CD4-positive, alpha-beta T cell (primary cell): ENCODE data around the gene ATRX. TPM values are rescaled to one million over a fixed set of nuclear protein-coding genes. Genes with fewer than 3 reads are reported as not detected.

Experiments
- ATAC-seq: fragments of 200-7000 bp; cut with Tn5 transposase; one replicate; pipeline ENCODE4 v1.10.0; 2022; ENCODE audit warnings: mild to moderate bottlenecking; ENCODE audit not compliant: poor library complexity
- CTCF ChIA-PET: fragments of 350-600 bp; sonication (Branson Sonifier 250); formaldehyde crosslinking; loops from one replicate; lab custom pipeline; 2021; ENCODE audit warnings: antibody characterized with exemption, inconsistent platforms; lab: Charles Lee
- POLR2A ChIA-PET: fragments of 350-600 bp; sonication (Branson Sonifier 250); formaldehyde crosslinking; loops from one replicate; lab custom pipeline; 2021; ENCODE audit warnings: antibody characterized with exemption, inconsistent platforms; lab: Charles Lee
- DNase-seq, 14 experiments: peaks; one replicate each; pipeline ENCODE4 v3.0.0-alpha.2; 2013 to 2020; ENCODE audit warnings: mixed read lengths in 2 of 14
- H3K27ac ChIP-seq, 2 donors: one replicate each; pipeline versions ENCODE4 v1.5.1 to v1.7.0; 2013; ENCODE audit warnings: low read length in 2 of 2, low read depth in 1 of 2, mild to moderate bottlenecking in 1 of 2
- H3K27me3 ChIP-seq, 2 experiments: 1 replicate in 1 of 2; 2 replicates in 1 of 2; pipeline versions ENCODE4 v1.6.1 to v1.7.0; 2013; ENCODE audit warnings: low read length in 2 of 2, control low read depth in 1 of 2, mild to moderate bottlenecking in 1 of 2, moderate library complexity in 1 of 2; ENCODE audit not compliant: insufficient read depth in 2 of 2, control insufficient read depth in 1 of 2
- H3K36me3 ChIP-seq: one replicate; pipeline ENCODE4 v1.6.1; 2013; ENCODE audit warnings: low read length, control low read depth; ENCODE audit not compliant: insufficient read depth
- H3K4me1 ChIP-seq: one replicate; pipeline ENCODE4 v1.6.1; 2013; ENCODE audit warnings: low read length, control low read depth; ENCODE audit not compliant: insufficient read depth
- H3K4me3 ChIP-seq: one replicate; pipeline ENCODE4 v1.5.1; 2013; ENCODE audit warnings: mild to moderate bottlenecking, low read length, moderate library complexity
- H3K9me3 ChIP-seq, 2 experiments: 1 replicate in 1 of 2; 2 replicates in 1 of 2; pipeline versions ENCODE4 v1.6.1 to v1.7.0; 2013; ENCODE audit warnings: low read length in 2 of 2, mild to moderate bottlenecking in 2 of 2, control low read depth in 1 of 2, moderate library complexity in 1 of 2; ENCODE audit not compliant: control insufficient read depth in 1 of 2, insufficient read depth in 1 of 2
- H3K27ac Mint-ChIP-seq: one replicate; pipeline ENCODE4 v1.8.0; 2020; ENCODE audit warnings: mixed read lengths
- H3K27me3 Mint-ChIP-seq: one replicate; pipeline ENCODE4 v1.8.0; 2021; ENCODE audit warnings: mixed read lengths
- H3K36me3 Mint-ChIP-seq: one replicate; pipeline ENCODE4 v1.8.0; 2021; ENCODE audit warnings: low read depth, mixed read lengths
- H3K4me1 Mint-ChIP-seq: one replicate; pipeline ENCODE4 v1.8.0; 2021; ENCODE audit warnings: low read depth, mixed read lengths
- H3K4me3 Mint-ChIP-seq: one replicate; pipeline ENCODE4 v1.8.0; 2020; ENCODE audit warnings: mild to moderate bottlenecking, mixed read lengths
- H3K9me3 Mint-ChIP-seq: one replicate; pipeline ENCODE4 v1.8.0; 2020; ENCODE audit warnings: mixed read lengths
- CTCF ChIP-seq: fragments of 200-600 bp; IDR thresholded peaks from one replicate; pipeline ENCODE4 v1.8.0; 2022; ENCODE audit warnings: antibody characterized with exemption, mild to moderate bottlenecking
- intact Hi-C, 2 experiments: fragments of 100-400 bp; cut with DNase I in 1 of 2; cut with micrococcal nuclease in 1 of 2; formaldehyde crosslinking; loops; one replicate each; pipeline versions ENCODE4 v1.15.1 to v1.9.0; 2023 to 2025; cut with DNase I, micrococcal nuclease
- total RNA-seq, 174 experiments: library from RNA in 2 of 174; stranded (reverse) in 2 of 174; gene quantifications; one replicate each; pipeline ENCODE4 v1.2.3 and lab custom pipeline; 2021 to 2026

Gene ATRX
- total RNA-seq, 2 experiments from 2014 or later, result 72.7 to 79.5 TPM

DNA sequence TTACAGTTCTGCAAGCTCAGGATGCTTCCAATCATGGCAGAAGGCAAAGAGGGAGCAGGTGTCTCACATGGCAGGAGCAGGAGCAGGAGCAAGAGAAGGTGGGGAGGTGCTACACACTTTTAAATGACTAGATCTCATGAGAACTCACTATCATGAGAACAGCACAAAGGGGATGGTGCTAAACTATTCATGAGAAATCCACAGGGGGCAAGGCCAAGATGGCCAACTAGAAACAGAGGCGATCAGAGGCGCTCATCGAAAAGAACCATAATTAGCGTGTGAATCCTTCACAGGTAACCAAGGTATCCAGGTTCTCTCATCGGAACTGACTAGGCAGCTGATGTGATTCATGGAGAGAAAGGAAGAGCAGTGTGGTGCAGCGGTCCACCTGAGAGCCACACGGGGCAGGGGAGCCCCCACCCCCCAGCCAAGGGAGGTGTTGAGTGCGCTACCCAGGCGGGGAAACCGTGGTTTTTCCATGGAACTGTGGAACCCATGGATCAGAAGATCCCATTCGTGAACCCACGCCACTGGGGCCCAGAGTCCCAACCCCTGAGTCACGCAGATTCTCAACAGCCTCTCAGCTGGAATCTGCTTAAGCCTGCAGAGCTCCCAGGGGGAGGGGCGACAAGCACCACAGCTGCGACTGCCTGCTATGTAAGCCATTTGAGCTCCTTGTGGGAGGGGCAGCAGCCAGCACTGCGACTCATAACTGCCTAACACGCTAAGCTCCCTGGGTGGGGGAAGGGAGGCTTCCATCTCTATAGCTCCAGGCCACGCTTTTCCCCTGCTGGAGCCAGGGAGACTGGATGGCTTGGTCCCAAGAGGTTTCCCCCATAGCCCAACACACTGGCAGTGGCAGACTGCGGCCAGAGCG lies 292.1 kb downstream of the ATRX start:
- H3K4me3 Mint-ChIP-seq, result no peak overlapping the region
- intact Hi-C loops, result no loop called here
- no peaks in the 10 kb centered on the region for H3K27me3 ChIP-seq
- no peak overlapping the region for H3K27ac ChIP-seq
- no peaks in the 10 kb centered on the region for H3K9me3 Mint-ChIP-seq
- ATAC-seq, result no peak
- no peaks in the 10 kb centered on the region for H3K27me3 Mint-ChIP-seq
- no peaks in the 10 kb centered on the region for H3K9me3 ChIP-seq
- ChIA-PET CTCF (no interaction called here), POLR2A (no interaction called here)
- TF ChIP-seq CTCF, result no peak
- no peak overlapping the region for H3K4me3 ChIP-seq
- no peak overlapping the region for H3K27ac Mint-ChIP-seq
- H3K4me1 ChIP-seq, result no peaks in the 10 kb centered on the region
- H3K36me3 Mint-ChIP-seq, result no peaks in the 10 kb centered on the region
- no peak for DNase-seq
- H3K4me1 Mint-ChIP-seq, result no peaks in the 10 kb centered on the region
- no peaks in the 10 kb centered on the region for H3K36me3 ChIP-seq

- Histone ChIP-seq H3K27me3 (no peaks in the 10 kb centered on the region), H3K27ac (no peak overlapping the region), H3K36me3 (no peaks in the 10 kb centered on the region), H3K4me1 (no peaks in the 10 kb centered on the region), H3K4me3 (no peak overlapping the region), H3K9me3 (peaks cover 0 to 5% of the 10 kb centered on the region in 2 experiments)
- intact Hi-C loops, result no loop called here
- TF ChIP-seq CTCF, result no peak
- ChIA-PET POLR2A (no interaction called here), CTCF (no interaction called here)
- Mint-ChIP-seq H3K9me3 (peaks cover 11% of the 10 kb centered on the region), H3K4me3 (no peak overlapping the region), H3K36me3 (no peaks in the 10 kb centered on the region), H3K27ac (no peak overlapping the region), H3K27me3 (peaks cover 11% of the 10 kb centered on the region), H3K4me1 (no peaks in the 10 kb centered on the region)
- DNase-seq (no peak), ATAC-seq (no peak)
These were observed 302.0 kb downstream of the ATRX start for GRCh38 chrX:77484045-77484444.

GRCh38 chrX:77455437-77455836 lies 330.6 kb downstream of the ATRX start:
- intact Hi-C loops, result no loop called here
- no peaks in the 10 kb centered on the region for H3K9me3 ChIP-seq
- H3K27ac ChIP-seq, result no peak overlapping the region
- no peak overlapping the region for H3K27ac Mint-ChIP-seq
- no peaks in the 10 kb centered on the region for H3K36me3 ChIP-seq
- no peak overlapping the region for H3K4me3 ChIP-seq
- H3K9me3 Mint-ChIP-seq, result no peaks in the 10 kb centered on the region
- no peaks in the 10 kb centered on the region for H3K4me1 ChIP-seq
- ChIA-PET POLR2A (no interaction called here), CTCF (no interaction called here)
- H3K27me3 Mint-ChIP-seq, result no peaks in the 10 kb centered on the region
- no peaks in the 10 kb centered on the region for H3K27me3 ChIP-seq
- H3K4me1 Mint-ChIP-seq, result no peaks in the 10 kb centered on the region
- H3K4me3 Mint-ChIP-seq, result no peak overlapping the region
- DNase-seq (no peak), ATAC-seq (no peak)
- no peaks in the 10 kb centered on the region for H3K36me3 Mint-ChIP-seq
- TF ChIP-seq CTCF, result no peak

Other genes starting within 250 kb of the ATRX start
- gene MAGT1, start 109.2 kb upstream of the ATRX start, total RNA-seq, result 10 to 100 TPM; 29.9 to 31.0 TPM
- gene COX7B, start 113.3 kb upstream of the ATRX start, total RNA-seq, result 100 to 1,000 TPM; 106 to 117 TPM
- 10 to 100 TPM; 12.1 to 12.8 TPM for gene ATP7A, start 124.5 kb upstream of the ATRX start, total RNA-seq
- not detected for gene PGAM4, start 183.4 kb upstream of the ATRX start, total RNA-seq